T-cell (primary cell): ENCODE results near the gene BORCS6. TPM values are rescaled to one million over a fixed set of nuclear protein-coding genes. Genes with fewer than 3 reads are reported as not detected.

Experiments
- ATAC-seq, 4 experiments: fragments of 200-7000 bp in 3 of 4; fragments of 150-1000 bp in 1 of 4; cut with Tn5 transposase; replicated peaks in 1 of 4; 1 replicate in 3 of 4; 2 replicates in 1 of 4; pipeline ENCODE4 v1.10.0; 2021; ENCODE audit warnings: moderate library complexity in 3 of 4, mild to moderate bottlenecking in 2 of 4, moderate number of reproducible peaks in 1 of 4
- CTCF ChIA-PET, 2 donors: fragments of 300-600 bp; sonication (Branson Sonifier 250); formaldehyde crosslinking; loops; one replicate each; lab custom pipeline; 2022; ENCODE audit warnings: antibody characterized with exemption in 2 of 2; lab: Charles Lee
- POLR2A ChIA-PET, 2 donors: fragments of 300-600 bp; sonication (Branson Sonifier 250); formaldehyde crosslinking; loops; one replicate each; lab custom pipeline; 2022; ENCODE audit warnings: antibody characterized with exemption in 2 of 2; lab: Charles Lee
- DNase-seq, 35 experiments: peaks; one replicate each; pipeline versions ENCODE4 v3.0.0 to v3.0.0-alpha.2; 2013 to 2023
- H3K27ac ChIP-seq: one replicate; pipeline ENCODE4 v1.5.1; 2013; ENCODE audit warnings: low read length
- H3K27me3 ChIP-seq, 2 experiments: replicated peaks in 1 of 2; 1 replicate in 1 of 2; 2 replicates in 1 of 2; pipeline versions ENCODE4 v1.6.1 to v1.7.0; 2013; ENCODE audit warnings: low read length in 1 of 2, mixed read lengths in 1 of 2; ENCODE audit not compliant: control insufficient read depth in 2 of 2, insufficient read depth in 2 of 2; ENCODE audit errors: extremely low read depth in 1 of 2
- H3K36me3 ChIP-seq, 2 donors: 1 replicate in 1 of 2; 2 replicates in 1 of 2; pipeline versions ENCODE4 v1.6.1 to v1.7.0; 2013; ENCODE audit warnings: low read length in 1 of 2; ENCODE audit not compliant: control insufficient read depth in 2 of 2, insufficient read depth in 1 of 2; ENCODE audit errors: extremely low read depth in 1 of 2
- H3K4me1 ChIP-seq, 2 experiments: 1 replicate in 1 of 2; 2 replicates in 1 of 2; pipeline versions ENCODE4 v1.6.1 to v1.7.0; 2013; ENCODE audit warnings: low read length in 2 of 2, mixed read lengths in 1 of 2; ENCODE audit not compliant: insufficient read depth in 2 of 2, control insufficient read depth in 1 of 2; ENCODE audit errors: extremely low read depth in 1 of 2
- H3K4me3 ChIP-seq, 2 donors: 1 replicate in 1 of 2; 2 replicates in 1 of 2; pipeline versions ENCODE4 v1.5.1 to v1.7.0; 2013; ENCODE audit warnings: mild to moderate bottlenecking in 2 of 2, low read length in 1 of 2, moderate library complexity in 1 of 2; ENCODE audit not compliant: control insufficient read depth in 1 of 2; ENCODE audit errors: extremely low read depth in 1 of 2
- H3K9me3 ChIP-seq: 2 replicates; pipeline ENCODE4 v1.7.0; 2013
- H3K27ac Mint-ChIP-seq, 2 donors: one replicate each; pipeline ENCODE4 v1.8.0; 2020 to 2021; ENCODE audit warnings: mild to moderate bottlenecking in 2 of 2, mixed read lengths in 2 of 2
- H3K27me3 Mint-ChIP-seq, 2 donors: one replicate each; pipeline ENCODE4 v1.8.0; 2021 to 2022; ENCODE audit warnings: mixed read lengths in 2 of 2
- H3K36me3 Mint-ChIP-seq: one replicate; pipeline ENCODE4 v1.8.0; 2021; ENCODE audit warnings: mixed read lengths
- H3K4me1 Mint-ChIP-seq, 3 donors: one replicate each; pipeline ENCODE4 v1.8.0; 2020 to 2022; ENCODE audit warnings: mixed read lengths in 3 of 3, mild to moderate bottlenecking in 1 of 3
- H3K4me3 Mint-ChIP-seq, 3 donors: one replicate each; pipeline ENCODE4 v1.8.0; 2020 to 2022; ENCODE audit warnings: mild to moderate bottlenecking in 3 of 3, mixed read lengths in 3 of 3, moderate library complexity in 3 of 3
- H3K9me3 Mint-ChIP-seq, 3 donors: one replicate each; pipeline ENCODE4 v1.8.0; 2020 to 2022; ENCODE audit warnings: mixed read lengths in 3 of 3
- WGBS: methylation state at CpG from one replicate; pipeline ENCODE4 v1.1.5; 2013; ENCODE audit warnings: missing lambda C conversion rate; ENCODE audit not compliant: insufficient coverage; 5-methylcytosine and 5-hydroxymethylcytosine counted together
- total RNA-seq, 35 experiments: library from RNA in 6 of 35; stranded (reverse) in 6 of 35; fragments of 120-200 nt in 1 of 35; gene quantifications; one replicate each; pipeline versions ENCODE4 v1.2.1 to v1.2.4 and lab custom pipeline; 2013 to 2026

The BORCS6 gene
- total RNA-seq, 5 donors from 2014 or later (not counting 1 experiment from before 2014, with no cell fraction given) = 6.7 to 21.3 (median 17.2) TPM

DNA sequence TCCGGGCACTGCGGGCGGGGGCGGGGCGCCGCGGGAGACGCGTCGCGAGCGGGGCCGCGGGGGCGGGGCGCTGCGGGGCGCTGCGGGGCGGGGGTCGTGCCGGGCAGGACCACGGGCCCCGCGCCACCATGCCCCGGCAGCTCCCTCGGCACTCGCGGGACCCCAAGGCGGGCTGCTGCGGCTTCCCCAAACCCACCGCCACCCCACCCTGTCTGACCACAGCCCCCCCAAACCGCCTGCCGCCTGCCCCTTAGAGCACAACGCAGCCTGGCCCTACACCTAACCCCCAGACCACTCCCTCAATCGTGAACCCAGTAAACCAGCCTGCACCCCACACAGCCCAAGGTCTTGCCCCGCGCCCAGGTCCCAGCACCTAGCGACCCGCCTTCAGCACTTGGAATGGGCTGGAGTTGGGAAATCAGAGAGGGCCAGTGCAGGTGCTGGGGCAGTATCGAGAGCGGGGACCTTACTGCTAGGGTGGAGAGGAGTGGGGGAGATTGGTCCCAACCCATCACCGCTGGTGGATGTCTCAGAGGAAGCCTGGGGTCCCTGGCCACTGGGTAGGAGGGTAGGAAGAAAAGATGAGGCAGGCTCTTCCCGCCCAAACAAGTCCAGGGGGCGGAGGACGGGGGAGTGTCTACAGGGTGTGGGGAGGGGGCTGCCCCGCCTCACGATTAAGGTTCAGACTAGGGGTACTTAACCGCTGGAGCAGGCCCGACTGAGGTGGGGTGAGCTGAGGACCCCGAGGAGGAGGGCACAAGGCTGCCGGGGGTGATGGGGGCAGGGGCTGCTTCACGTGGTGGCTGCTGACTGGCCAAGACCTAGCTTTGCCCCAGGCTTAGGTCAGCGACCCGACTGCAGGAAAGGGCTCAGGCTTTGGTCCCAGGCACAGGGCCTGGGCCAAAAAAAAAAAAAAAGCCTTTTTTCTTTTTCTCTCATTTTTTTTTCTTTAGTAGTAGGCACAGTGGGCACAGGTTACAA lies 26.7 kb downstream of the BORCS6 start:
- WGBS = 7% methylated on average over 44 of the region's 55 CpGs
- no peaks in the 10 kb centered on the region for H3K9me3 ChIP-seq
- CTCF ChIA-PET = interaction anchor here in 1 of 2 donors (1.3 kb wide), 1 partner anchor 44 kb away, joined by 4 read pairs; no protein-coding TSS in a partner anchor
- peak in 1 of 35 experiments; percentile 27 for DNase-seq
- H3K4me1 ChIP-seq = peaks cover 22 to 71% of the 10 kb centered on the region in 2 experiments
- peak; percentile 4 to 20 (median 12) for ATAC-seq
- POLR2A ChIA-PET = interaction anchor here (0.6 to 1.8 kb wide), 3 partner anchors 10 to 162 kb away, joined by 3 to 17 read pairs (median 5); no protein-coding TSS in a partner anchor
- peaks cover 25% of the 10 kb centered on the region for H3K36me3 Mint-ChIP-seq
- H3K9me3 Mint-ChIP-seq = no peaks in the 10 kb centered on the region
- peak overlapping the region; percentile 99 for H3K27ac ChIP-seq
- peaks cover 9 to 31% of the 10 kb centered on the region in 2 donors for H3K36me3 ChIP-seq
- H3K27me3 Mint-ChIP-seq = no peaks in the 10 kb centered on the region
- H3K27me3 ChIP-seq = no peaks in the 10 kb centered on the region
- peak overlapping the region; percentile 83 to 85 (median 84) for H3K4me3 Mint-ChIP-seq
- peak overlapping the region; percentile 98 for H3K27ac Mint-ChIP-seq
- peaks cover 56 to 65% (median 60%) of the 10 kb centered on the region in 3 donors for H3K4me1 Mint-ChIP-seq
- peak overlapping the region; percentile 56 to 60 for H3K4me3 ChIP-seq

DNA sequence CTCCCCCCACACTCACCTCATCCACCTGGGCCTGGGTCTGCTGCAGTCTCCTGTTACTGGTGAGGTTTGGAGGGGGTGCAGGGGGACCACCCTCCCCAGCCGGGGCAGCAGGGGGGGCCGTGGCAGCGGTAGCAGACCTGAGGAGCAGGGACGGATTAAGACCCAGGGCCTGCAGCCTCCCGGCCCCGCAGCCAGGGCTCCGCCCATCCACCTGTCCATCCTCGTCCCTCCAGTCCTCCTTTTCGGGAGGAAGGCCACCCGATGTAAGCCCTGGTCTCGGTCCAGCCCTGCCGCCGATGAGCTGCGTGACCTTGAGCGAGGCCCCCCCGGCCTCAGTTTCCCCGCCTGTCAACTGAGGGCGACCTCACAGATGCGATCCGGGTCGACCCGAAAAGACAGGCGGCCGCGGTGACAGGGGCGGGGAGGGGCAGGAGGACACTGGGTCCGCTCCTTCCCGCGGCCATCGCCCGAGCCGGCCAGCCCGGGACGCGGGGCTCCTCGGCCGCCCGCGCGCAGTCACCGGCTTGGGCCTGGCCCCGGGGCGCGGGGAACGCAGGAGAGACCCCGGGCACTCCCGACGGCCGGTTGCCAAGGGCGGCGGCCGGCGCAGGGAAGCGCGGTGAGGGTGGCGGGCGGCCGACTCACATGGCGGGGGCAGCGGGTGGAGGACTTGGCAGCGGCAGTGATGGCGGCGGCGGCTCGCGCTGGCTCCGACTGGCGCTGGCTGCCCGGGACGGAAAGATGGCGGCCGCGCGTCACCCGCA lies 27.6 kb downstream of the BORCS6 start, which contains the start of gene VAMP2:
TSS of gene VAMP2 (minus strand) at position 716 of the 764 bp plus-strand sequence. CDS start at position 647, 69 bp downstream.
- H3K27ac Mint-ChIP-seq = peak within 1 kb of the TSS; percentile 98
- H3K4me1 ChIP-seq = peaks cover 22 to 80% of the 10 kb centered on the region in 2 experiments

DNA sequence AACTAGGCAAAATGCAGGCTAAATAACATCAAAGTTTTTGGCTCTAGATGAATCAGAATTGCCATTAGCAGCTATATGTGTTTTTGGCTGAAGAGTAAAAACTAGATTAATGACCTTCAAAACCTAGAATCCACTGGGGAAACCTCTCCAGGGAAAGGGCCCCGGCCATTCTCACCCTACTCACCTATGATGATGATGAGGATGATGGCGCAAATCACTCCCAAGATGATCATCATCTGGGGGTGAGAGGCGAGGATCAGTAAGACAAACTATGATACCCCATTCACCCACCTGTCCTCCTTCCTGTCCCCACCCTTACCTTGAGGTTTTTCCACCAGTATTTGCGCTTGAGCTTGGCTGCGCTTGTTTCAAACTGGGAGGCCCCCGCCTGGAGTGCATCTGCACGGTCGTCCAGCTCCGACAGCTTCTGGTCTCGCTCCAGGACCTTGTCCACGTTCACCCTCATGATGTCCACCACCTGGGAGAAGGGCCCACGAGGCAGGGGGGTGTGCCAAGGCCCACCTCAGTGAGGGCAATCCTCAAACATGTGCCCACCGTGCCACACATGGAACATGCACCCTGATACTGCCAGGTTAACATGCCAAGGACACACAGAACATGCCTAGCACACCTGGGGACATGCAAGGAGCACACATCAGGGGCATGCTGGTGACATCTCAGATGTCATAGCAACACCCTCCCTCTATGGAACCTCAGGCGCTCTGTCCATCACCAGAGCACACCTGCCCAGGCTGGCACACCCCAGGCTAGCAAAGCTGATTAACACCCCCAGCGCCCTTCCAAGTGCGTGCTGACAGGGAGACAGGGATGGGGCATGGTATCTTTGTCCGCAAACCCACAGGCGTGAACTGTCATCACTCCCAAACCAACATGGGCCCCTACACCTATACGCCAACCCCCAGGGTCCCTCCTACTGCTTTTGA lies 28.4 kb downstream of the BORCS6 start:
- 35% methylated on average over 13 of the region's 19 CpGs for WGBS
- Mint-ChIP-seq H3K27ac (peak overlapping the region; percentile 90 to 94), H3K4me3 (peak overlapping the region; percentile 85 to 86 (median 86)), H3K9me3 (no peaks in the 10 kb centered on the region), H3K36me3 (peaks cover 25% of the 10 kb centered on the region), H3K27me3 (no peaks in the 10 kb centered on the region), H3K4me1 (peaks cover 56 to 63% (median 63%) of the 10 kb centered on the region in 3 donors)
- ChIA-PET CTCF (interaction anchor here (0.6 to 0.8 kb wide), 4 partner anchors 12 to 763 kb away, joined by 3 to 4 read pairs (median 4); no protein-coding TSS in a partner anchor), POLR2A (interaction anchor here in 1 of 2 donors (1.3 kb wide), 1 partner anchor 14 kb away, joined by 4 read pairs; no protein-coding TSS in a partner anchor)
- DNase-seq (peak in 1 of 35 experiments; percentile 38), ATAC-seq (no peak)
- H3K4me3 ChIP-seq = peak overlapping the region; percentile 81 to 95
- H3K4me1 ChIP-seq = peaks cover 25 to 88% of the 10 kb centered on the region in 2 experiments
- H3K9me3 ChIP-seq = no peaks in the 10 kb centered on the region
- H3K27me3 ChIP-seq = no peaks in the 10 kb centered on the region
- H3K36me3 ChIP-seq = peaks cover 9 to 33% of the 10 kb centered on the region in 2 donors
- peak overlapping the region; percentile 99 for H3K27ac ChIP-seq

More for the DNA sequence above, 27.6 kb downstream of the BORCS6 start, which contains the start of gene VAMP2:
- ATAC-seq = peak; percentile 68 to 69 (median 69)
- H3K36me3 Mint-ChIP-seq = peaks cover 25% of the 10 kb centered on the region
- H3K9me3 Mint-ChIP-seq = no peaks in the 10 kb centered on the region
- ChIA-PET CTCF (no interaction called here), POLR2A (no interaction called here)
- no peaks in the 10 kb centered on the region for H3K27me3 Mint-ChIP-seq
- H3K4me3 Mint-ChIP-seq = peak within 1 kb of the TSS; percentile 85 to 86 (median 86)
- no peaks in the 10 kb centered on the region for H3K27me3 ChIP-seq
- peak; percentile 65 to 94 (median 81) for DNase-seq
- H3K4me1 Mint-ChIP-seq = peaks cover 56 to 66% (median 63%) of the 10 kb centered on the region in 3 donors
- H3K9me3 ChIP-seq = no peaks in the 10 kb centered on the region
- under 1% methylated on average over 75 of the region's 75 CpGs for WGBS
- H3K4me3 ChIP-seq = peak within 1 kb of the TSS; percentile 81 to 95
- peak within 1 kb of the TSS; percentile 99 for H3K27ac ChIP-seq
- peaks cover 9 to 33% of the 10 kb centered on the region in 2 donors for H3K36me3 ChIP-seq

DNA sequence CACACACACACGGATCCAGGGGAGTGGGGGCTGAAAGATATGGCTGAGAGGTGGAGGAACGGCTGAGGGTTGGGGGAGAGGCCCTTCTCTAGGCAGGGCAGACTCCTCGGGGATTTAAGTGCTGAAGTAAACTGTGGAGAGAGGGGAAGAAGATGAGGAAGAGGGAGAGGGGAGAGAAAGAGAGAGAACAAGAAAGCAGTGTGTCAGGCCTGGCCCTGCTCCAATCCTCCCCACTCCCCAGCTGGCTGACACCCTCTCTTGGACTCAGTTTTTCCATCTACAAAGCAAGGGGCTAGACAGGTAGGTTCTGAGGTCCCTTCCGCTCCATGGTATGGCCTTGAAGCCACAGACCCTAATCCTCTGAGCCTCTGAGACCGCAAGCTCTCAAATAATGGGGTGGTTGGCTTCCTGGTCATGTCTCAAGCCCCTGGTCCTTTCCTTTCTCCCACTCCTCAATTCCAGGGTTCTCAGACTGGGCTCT lies 29.2 kb downstream of the BORCS6 start:
- H3K36me3 Mint-ChIP-seq = peaks cover 25% of the 10 kb centered on the region
- no peaks in the 10 kb centered on the region for H3K27me3 Mint-ChIP-seq
- Histone ChIP-seq H3K27ac (peak overlapping the region; percentile 99), H3K4me1 (peaks cover 26 to 88% of the 10 kb centered on the region in 2 experiments), H3K9me3 (no peaks in the 10 kb centered on the region), H3K4me3 (peak overlapping the region; percentile 81 to 95), H3K36me3 (peaks cover 9 to 33% of the 10 kb centered on the region in 2 donors), H3K27me3 (no peaks in the 10 kb centered on the region)
- DNase-seq (peak in 1 of 35 experiments; percentile 12), ATAC-seq (no peak)
- peak overlapping the region; percentile 90 to 94 for H3K27ac Mint-ChIP-seq
- H3K9me3 Mint-ChIP-seq = no peaks in the 10 kb centered on the region
- H3K4me3 Mint-ChIP-seq = peak overlapping the region; percentile 85 to 86 (median 86)
- ChIA-PET CTCF (interaction anchor here (0.6 to 0.8 kb wide), 4 partner anchors 13 to 763 kb away, joined by 3 to 4 read pairs (median 4); no protein-coding TSS in a partner anchor), POLR2A (interaction anchor here (0.6 to 1.3 kb wide), 3 partner anchors 10 to 62 kb away, joined by 3 to 4 read pairs (median 4); no protein-coding TSS in a partner anchor)
- H3K4me1 Mint-ChIP-seq = peaks cover 56 to 63% (median 60%) of the 10 kb centered on the region in 3 donors
- 100% methylated on average over 2 of the region's 5 CpGs for WGBS

DNA sequence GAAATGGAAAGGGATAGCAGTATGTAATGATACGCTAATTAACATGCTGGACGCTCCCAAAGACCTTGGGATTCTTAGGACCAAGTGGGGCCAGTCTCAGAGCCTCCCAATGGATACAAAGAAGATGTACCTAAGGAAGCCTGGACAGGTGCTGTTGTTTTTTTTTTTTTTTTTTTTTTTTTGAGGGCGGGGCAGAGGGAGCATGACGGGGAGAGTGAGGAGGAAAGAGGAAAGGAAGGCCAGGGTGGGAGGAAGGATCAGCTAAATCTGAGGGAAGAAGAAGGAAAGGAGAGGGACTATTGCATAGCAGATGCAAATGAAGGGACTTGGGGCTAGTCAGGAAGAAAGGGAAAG lies 29.8 kb downstream of the BORCS6 start:
- Mint-ChIP-seq H3K9me3 (no peaks in the 10 kb centered on the region), H3K4me3 (peak overlapping the region; percentile 57 to 86 (median 85)), H3K27me3 (no peaks in the 10 kb centered on the region), H3K27ac (peak overlapping the region; percentile 92 to 94), H3K4me1 (peaks cover 59 to 62% (median 61%) of the 10 kb centered on the region in 3 donors), H3K36me3 (peaks cover 25% of the 10 kb centered on the region)
- ChIA-PET POLR2A (interaction anchor here in 1 of 2 donors (0.6 to 1.0 kb wide), 2 partner anchors 9 to 62 kb away, joined by 3 to 4 read pairs; no protein-coding TSS in a partner anchor), CTCF (interaction anchor here (0.6 to 0.8 kb wide), 2 partner anchors 21 to 22 kb away, joined by 4 read pairs; no protein-coding TSS in a partner anchor)
- 72% methylated on average over 2 of the region's 4 CpGs for WGBS
- H3K36me3 ChIP-seq = peaks cover 9 to 33% of the 10 kb centered on the region in 2 donors
- no peak for DNase-seq
- H3K4me1 ChIP-seq = peaks cover 32 to 88% of the 10 kb centered on the region in 2 experiments
- H3K27me3 ChIP-seq = no peaks in the 10 kb centered on the region
- ATAC-seq = no peak
- no peaks in the 10 kb centered on the region for H3K9me3 ChIP-seq
- no peak overlapping the region for H3K4me3 ChIP-seq
- H3K27ac ChIP-seq = peak overlapping the region; percentile 99
